Prostate gland (tissue), 2 donors: ENCODE results near the gene ROR1.

Experiments used
- POLR2AphosphoS5 ChIP-seq: sonication (generic); formaldehyde crosslinking; IDR thresholded peaks from one replicate; pipeline ENCODE4 v1.6.1; 2017; ENCODE audit warnings: antibody characterized with exemption
- TF ChIP-seq, protein P1 (sequence below), 4 experiments: fragments of 200-600 bp in 2 of 4; fragments of 450-650 bp in 2 of 4; sonication (generic) in 2 of 4; IDR thresholded peaks; 1 replicate in 3 of 4; 2 replicates in 1 of 4; pipeline ENCODE4 v1.5.1; 2016 to 2019; ENCODE audit warnings: antibody characterized with exemption in 4 of 4, mild to moderate bottlenecking in 2 of 4, moderate library complexity in 2 of 4

GRCh38 chr1:64147045-64147724, 373.4 kb downstream of the ROR1 start:
- no peak for TF ChIP-seq POLR2AphosphoS5
- TF ChIP-seq, protein P1, sequence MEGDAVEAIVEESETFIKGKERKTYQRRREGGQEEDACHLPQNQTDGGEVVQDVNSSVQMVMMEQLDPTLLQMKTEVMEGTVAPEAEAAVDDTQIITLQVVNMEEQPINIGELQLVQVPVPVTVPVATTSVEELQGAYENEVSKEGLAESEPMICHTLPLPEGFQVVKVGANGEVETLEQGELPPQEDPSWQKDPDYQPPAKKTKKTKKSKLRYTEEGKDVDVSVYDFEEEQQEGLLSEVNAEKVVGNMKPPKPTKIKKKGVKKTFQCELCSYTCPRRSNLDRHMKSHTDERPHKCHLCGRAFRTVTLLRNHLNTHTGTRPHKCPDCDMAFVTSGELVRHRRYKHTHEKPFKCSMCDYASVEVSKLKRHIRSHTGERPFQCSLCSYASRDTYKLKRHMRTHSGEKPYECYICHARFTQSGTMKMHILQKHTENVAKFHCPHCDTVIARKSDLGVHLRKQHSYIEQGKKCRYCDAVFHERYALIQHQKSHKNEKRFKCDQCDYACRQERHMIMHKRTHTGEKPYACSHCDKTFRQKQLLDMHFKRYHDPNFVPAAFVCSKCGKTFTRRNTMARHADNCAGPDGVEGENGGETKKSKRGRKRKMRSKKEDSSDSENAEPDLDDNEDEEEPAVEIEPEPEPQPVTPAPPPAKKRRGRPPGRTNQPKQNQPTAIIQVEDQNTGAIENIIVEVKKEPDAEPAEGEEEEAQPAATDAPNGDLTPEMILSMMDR (IDR thresholded peaks at IDR 0.05) = no peak
